PC-3 (cell line): ENCODE data around the gene AK4. TPM values are rescaled to one million over a fixed set of nuclear protein-coding genes. Genes with fewer than 3 reads are reported as not detected.

Source experiments
- ATAC-seq: fragments of 200-7000 bp; cut with Tn5 transposase; 2 replicates; pipeline ENCODE4 v1.9.1; 2020; ENCODE audit warnings: mild to moderate bottlenecking, moderate library complexity
- BruUV-seq: library from RNA; stranded (reverse); fragments of 400-500 nt; replicated peaks from 2 replicates; lab custom pipeline; 2021; lab: Mats Ljungman, UMichigan
- CTCF ChIA-PET: fragments of 300-600 bp; sonication (Branson Sonifier 250); formaldehyde crosslinking; loops from one replicate; lab custom pipeline; 2022; ENCODE audit warnings: antibody characterized with exemption; lab: Charles Lee
- POLR2A ChIA-PET: fragments of 300-600 bp; sonication (Branson Sonifier 250); formaldehyde crosslinking; loops from one replicate; lab custom pipeline; 2022; ENCODE audit warnings: antibody characterized with exemption; ENCODE audit not compliant: unreplicated experiment; lab: Charles Lee
- DNase-seq: peaks from one replicate; pipeline ENCODE4 v3.0.0-alpha.2; 2015
- H2AFZ ChIP-seq: fragments of 300-600 bp; sonication (generic); 2 replicates; pipeline ENCODE4 v1.6.0; 2016; ENCODE audit warnings: antibody characterized with exemption, low read length
- H3F3A ChIP-seq: fragments of 300-600 bp; sonication (generic); one replicate; pipeline ENCODE4 v1.6.0; 2017; ENCODE audit warnings: antibody characterized with exemption, low read length, control low read depth, mild to moderate bottlenecking; ENCODE audit not compliant: unreplicated experiment
- H3K27ac ChIP-seq: fragments of 300-600 bp; sonication (generic); 2 replicates; pipeline ENCODE4 v1.5.1; 2016; ENCODE audit warnings: mild to moderate bottlenecking, low read length
- H3K27me3 ChIP-seq: fragments of 300-600 bp; sonication (generic); 2 replicates; pipeline ENCODE4 v1.6.1; 2016; ENCODE audit warnings: low read length, mixed read lengths
- H3K36me3 ChIP-seq: fragments of 300-600 bp; sonication (generic); 2 replicates; pipeline ENCODE4 v1.6.1; 2016; ENCODE audit warnings: low read depth, mixed run types, low read length, mixed read lengths
- H3K4me1 ChIP-seq: fragments of 300-600 bp; sonication (generic); 2 replicates; pipeline ENCODE4 v1.5.1; 2016; ENCODE audit warnings: low read length; ENCODE audit not compliant: insufficient read depth
- H3K4me2 ChIP-seq: fragments of 300-600 bp; sonication (generic); 2 replicates; pipeline ENCODE4 v1.6.0; 2016; ENCODE audit warnings: low read length
- H3K4me3 ChIP-seq: fragments of 300-600 bp; sonication (generic); 2 replicates; pipeline ENCODE4 v1.5.1; 2016; ENCODE audit warnings: mild to moderate bottlenecking, low read length, mixed read lengths
- H3K79me2 ChIP-seq: fragments of 300-600 bp; sonication (generic); 2 replicates; pipeline ENCODE4 v1.6.1; 2017; ENCODE audit warnings: low read length, mixed read lengths
- H3K9ac ChIP-seq: fragments of 300-600 bp; sonication (generic); 2 replicates; pipeline ENCODE4 v1.6.0; 2016; ENCODE audit warnings: mild to moderate bottlenecking, low read length
- H3K9me2 ChIP-seq: fragments of 300-600 bp; sonication (generic); replicated peaks from 2 replicates; pipeline ENCODE4 v1.6.1; 2016; ENCODE audit warnings: mixed run types, low read length, mixed read lengths
- H3K9me3 ChIP-seq: fragments of 300-600 bp; sonication (generic); 2 replicates; pipeline ENCODE4 v1.6.1; 2016; ENCODE audit warnings: low read length, mixed read lengths
- H4K20me1 ChIP-seq: fragments of 300-600 bp; sonication (generic); 2 replicates; pipeline ENCODE4 v1.6.1; 2016; ENCODE audit warnings: low read length, mixed read lengths
- CTCF ChIP-seq: fragments of 300-600 bp; sonication (generic); conservative IDR thresholded peaks from 2 replicates; pipeline ENCODE4 v1.5.1; 2017; ENCODE audit warnings: antibody characterized with exemption, low read depth, mild to moderate bottlenecking, low read length
- EZH2 ChIP-seq: fragments of 300-600 bp; sonication (generic); IDR thresholded peaks from one replicate; pipeline ENCODE4 v1.6.1; 2017; ENCODE audit warnings: antibody characterized with exemption, mild to moderate bottlenecking, low read length; ENCODE audit not compliant: unreplicated experiment
- EZH2phosphoT487 ChIP-seq: fragments of 300-600 bp; sonication (generic); IDR thresholded peaks from 2 replicates; pipeline ENCODE4 v1.6.1; 2018; ENCODE audit warnings: mild to moderate bottlenecking, antibody characterized with exemption, low read length, borderline replicate concordance
- intact Hi-C: fragments of 100-400 bp; cut with micrococcal nuclease; formaldehyde crosslinking; loops from 2 replicates; pipeline ENCODE4 v1.9.0; 2023
- total RNA-seq: library from RNA; depleted of rRNA; stranded (reverse); fragments of >200 nt; gene quantifications from 2 replicates; pipeline ENCODE4 v1.2.3, GENCODE V29; 2014

The AK4 gene
- total RNA-seq, 1 experiment from 2014 or later = 98.9 TPM

- Histone ChIP-seq H3K36me3 (no peaks in the 10 kb centered on the region), H3K9ac (no peak overlapping the region), H3F3A (no peaks in the 10 kb centered on the region), H3K79me2 (peaks cover 26% of the 10 kb centered on the region), H3K9me3 (no peaks in the 10 kb centered on the region), H3K4me3 (no peak overlapping the region), H3K27me3 (no peaks in the 10 kb centered on the region), H3K4me2 (no peak overlapping the region), H2AFZ (no peak overlapping the region), H4K20me1 (0 out of 2 replicates have a peak, but pooled peaks cover 4% of the 10 kb centered on the region), H3K4me1 (no peaks in the 10 kb centered on the region), H3K27ac (no peak overlapping the region), H3K9me2 (no peaks in the 10 kb centered on the region)
- no peak for ATAC-seq
- CTCF ChIA-PET = no interaction called here
- no peak for TF ChIP-seq EZH2phosphoT487
- no peak for TF ChIP-seq EZH2
- no peak for TF ChIP-seq CTCF
- no TSS peak for BruUV-seq
- POLR2A ChIA-PET = no interaction called here
- intact Hi-C loops = no loop called here
- DNase-seq = no peak
These were observed 62.3 kb downstream of the AK4 start for GRCh38 chr1:65210325-65210724.

GRCh38 chr1:65211331-65211730, 63.3 kb downstream of the AK4 start:
- ChIA-PET POLR2A (no interaction called here), CTCF (no interaction called here)
- Histone ChIP-seq H3K36me3 (no peaks in the 10 kb centered on the region), H3K27ac (no peak overlapping the region), H3K9me2 (no peaks in the 10 kb centered on the region), H3K79me2 (peaks cover 26% of the 10 kb centered on the region), H4K20me1 (0 out of 2 replicates have a peak, but pooled peaks cover 4% of the 10 kb centered on the region), H3K4me2 (no peak overlapping the region), H2AFZ (no peak overlapping the region), H3K9ac (no peak overlapping the region), H3K4me3 (no peak overlapping the region), H3K4me1 (no peaks in the 10 kb centered on the region), H3K9me3 (no peaks in the 10 kb centered on the region), H3K27me3 (no peaks in the 10 kb centered on the region), H3F3A (no peaks in the 10 kb centered on the region)
- no peak for TF ChIP-seq EZH2
- no peak for TF ChIP-seq EZH2phosphoT487
- TF ChIP-seq CTCF = no peak
- DNase-seq (no peak), ATAC-seq (no peak)
- BruUV-seq = no TSS peak
- intact Hi-C loops = no loop called here

- intact Hi-C loops = no loop called here
- no peaks in the 10 kb centered on the region for H3F3A ChIP-seq
- no peak overlapping the region for H3K27ac ChIP-seq
- no TSS peak for BruUV-seq
- H3K79me2 ChIP-seq = peaks cover 15% of the 10 kb centered on the region
- no peak overlapping the region for H3K4me3 ChIP-seq
- no peak overlapping the region for H3K9ac ChIP-seq
- no peaks in the 10 kb centered on the region for H3K27me3 ChIP-seq
- H3K4me1 ChIP-seq = no peaks in the 10 kb centered on the region
- no peak overlapping the region for H3K4me2 ChIP-seq
- H3K36me3 ChIP-seq = no peaks in the 10 kb centered on the region
- H3K9me3 ChIP-seq = no peaks in the 10 kb centered on the region
- H4K20me1 ChIP-seq = no peaks in the 10 kb centered on the region
- no peaks in the 10 kb centered on the region for H3K9me2 ChIP-seq
- POLR2A ChIA-PET = no interaction called here
- TF ChIP-seq CTCF (no peak), EZH2 (no peak), EZH2phosphoT487 (no peak)
- ATAC-seq (no peak), DNase-seq (no peak)
- no peak overlapping the region for H2AFZ ChIP-seq
- CTCF ChIA-PET = no interaction called here
These were observed 65.4 kb downstream of the AK4 start for GRCh38 chr1:65213271-65214023.
